Skin epidermis (tissue), 12 donors: ENCODE measurements around the gene VSTM5.
"Not testable (repeated sequence)": the region's sequence is repeated elsewhere in the genome, so short reads cannot be mapped to it uniquely, and the experiment has no call there.

Source experiments
- H3K27ac ChIP-seq, 21 experiments: fragments of 200-600 bp; sonication (generic) in 11 of 21; one replicate each; pipeline ENCODE4 v1.5.0; 2020; ENCODE audit warnings: mild to moderate bottlenecking in 3 of 21, inconsistent platforms in 2 of 21, moderate library complexity in 2 of 21
- H3K4me3 ChIP-seq, 7 experiments: fragments of 200-600 bp; sonication (generic) in 2 of 7; one replicate each; pipeline ENCODE4 v1.5.0; 2020; ENCODE audit warnings: inconsistent platforms in 2 of 7, mild to moderate bottlenecking in 2 of 7, moderate library complexity in 1 of 7

VSTM5 gene, protein sequence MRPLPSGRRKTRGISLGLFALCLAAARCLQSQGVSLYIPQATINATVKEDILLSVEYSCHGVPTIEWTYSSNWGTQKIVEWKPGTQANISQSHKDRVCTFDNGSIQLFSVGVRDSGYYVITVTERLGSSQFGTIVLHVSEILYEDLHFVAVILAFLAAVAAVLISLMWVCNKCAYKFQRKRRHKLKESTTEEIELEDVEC

DNA sequence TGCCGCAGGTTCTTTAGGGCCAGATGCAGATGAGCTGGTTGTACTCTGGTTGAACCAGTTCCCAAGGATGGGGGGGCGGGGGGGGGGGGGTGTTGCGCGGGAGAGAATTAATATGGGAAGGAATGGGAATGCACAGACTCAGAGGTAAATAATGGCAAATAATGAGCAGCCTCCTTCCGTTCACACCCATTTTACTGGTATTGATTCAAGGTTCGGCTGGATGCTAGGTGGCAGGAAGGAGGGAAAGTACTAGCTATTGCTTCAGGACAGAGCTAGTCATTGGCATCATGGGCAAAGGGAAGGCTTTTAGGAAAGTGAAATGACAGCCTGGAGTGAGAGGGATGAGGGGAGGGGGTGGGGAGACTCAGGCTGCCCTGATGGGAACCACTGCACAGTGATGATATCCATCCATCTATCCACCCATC is at the start of gene VSTM5:
Gene VSTM5, minus strand, starts transcription at position 25 of the 425 bp plus-strand sequence. CDS start 116 bp downstream, outside the sequence.
- peak within 1 kb of the TSS in 14 of 21 experiments; percentile 1 to 77 (median 60) for H3K27ac ChIP-seq

DNA sequence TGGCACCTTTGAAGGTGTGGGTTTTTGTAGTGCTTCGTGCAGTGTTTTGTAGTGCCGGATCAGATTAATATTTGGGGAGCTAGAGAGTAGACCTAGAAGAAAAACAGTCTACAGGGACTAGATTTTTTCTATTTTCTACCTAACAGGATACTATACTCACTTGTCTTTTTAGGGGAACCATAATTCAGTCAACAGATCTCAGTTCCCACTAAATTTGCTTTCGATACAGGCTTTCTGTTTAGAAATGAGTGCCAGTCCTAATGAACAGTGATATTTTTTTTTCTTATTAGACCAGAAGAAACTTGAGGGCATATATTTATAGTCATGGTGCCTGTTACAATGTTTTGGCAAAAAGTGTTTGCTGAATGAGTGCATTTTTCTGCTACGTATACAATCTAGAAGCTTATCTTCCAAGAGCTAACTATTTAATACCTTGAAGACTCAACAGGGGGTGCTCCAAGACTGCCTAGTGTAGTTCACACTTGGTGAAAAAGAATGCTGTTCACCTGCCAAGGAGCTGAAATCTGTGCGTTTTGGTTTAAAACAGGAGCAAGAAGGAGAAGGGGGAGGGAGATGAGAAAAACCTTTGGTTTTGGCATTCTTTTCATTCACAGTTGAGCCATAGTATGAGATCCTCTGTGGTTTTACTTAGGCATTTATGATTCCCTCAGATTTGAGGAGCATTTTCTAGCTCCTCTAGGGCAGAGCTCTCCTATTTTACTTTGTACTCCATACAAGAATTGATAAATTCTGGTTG is 44.9 kb upstream of the VSTM5 start:
- Histone ChIP-seq H3K27ac (no peak overlapping the region), H3K4me3 (no peak overlapping the region)

More for the DNA sequence above, at the start of gene VSTM5:
- H3K4me3 ChIP-seq, result peak within 1 kb of the TSS; percentile 29 to 52 (median 44)

DNA sequence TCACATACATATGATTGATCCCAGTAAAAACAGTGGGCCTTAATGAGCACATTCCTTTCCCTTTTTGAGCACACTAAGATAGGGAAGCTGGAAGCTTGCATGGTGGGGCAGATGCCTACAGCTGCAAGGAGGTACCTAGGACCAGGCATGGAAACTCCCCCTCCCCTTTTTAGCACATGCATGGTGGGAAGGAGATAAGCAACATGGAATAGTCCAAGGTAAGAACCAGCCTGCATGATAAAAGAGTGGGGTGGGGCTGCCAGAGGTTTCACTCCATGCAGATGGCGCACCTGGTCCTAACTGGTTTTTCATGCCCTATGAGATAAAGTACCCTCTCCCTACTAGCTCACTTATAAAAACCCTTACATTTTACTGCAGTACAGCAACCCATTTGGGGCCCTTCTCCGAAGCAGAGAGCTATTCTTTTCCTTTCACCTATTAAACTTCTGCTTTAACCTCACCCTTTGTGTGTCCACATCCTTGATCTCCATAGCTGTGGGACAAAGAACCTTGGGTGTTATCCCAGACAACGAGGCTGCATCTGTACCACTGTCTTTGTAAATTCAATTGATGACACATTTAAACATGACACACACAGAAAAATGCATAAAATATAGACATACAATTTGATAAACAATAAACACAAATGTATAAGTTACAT is 40.1 kb upstream of the VSTM5 start:
- H3K4me3 ChIP-seq, result no peak overlapping the region

GRCh38 chr11:93887111-93887510 is 36.7 kb upstream of the VSTM5 start:
- H3K4me3 ChIP-seq, result no peak overlapping the region
- no peak overlapping the region for H3K27ac ChIP-seq

More for the DNA sequence above, 40.1 kb upstream of the VSTM5 start:
- no peak overlapping the region for H3K27ac ChIP-seq

- not testable (repeated sequence) for H3K4me3 ChIP-seq, H3K27ac ChIP-seq
Measured at GRCh38 chr11:93879114-93879513, 28.7 kb upstream of the VSTM5 start.

DNA sequence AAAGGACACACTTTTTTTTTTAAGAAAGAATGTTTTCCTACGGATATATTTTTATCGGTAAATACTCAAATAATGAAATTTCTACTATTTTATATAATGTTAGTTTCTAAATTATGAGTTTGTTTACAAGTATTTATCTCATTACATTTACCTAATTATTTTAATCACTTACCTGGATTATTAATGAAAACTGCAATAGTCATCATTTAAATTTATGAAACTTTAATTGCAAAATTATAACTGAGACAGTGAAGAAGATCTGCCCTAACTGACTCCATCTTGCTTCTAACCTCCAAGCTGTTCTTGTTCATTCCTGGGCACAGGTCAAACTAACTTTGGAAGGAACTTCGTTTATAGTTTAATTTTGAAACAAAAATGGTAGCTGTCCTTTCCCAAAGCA is 25.2 kb upstream of the VSTM5 start:
- H3K4me3 ChIP-seq, result no peak overlapping the region
- H3K27ac ChIP-seq, result no peak overlapping the region

DNA sequence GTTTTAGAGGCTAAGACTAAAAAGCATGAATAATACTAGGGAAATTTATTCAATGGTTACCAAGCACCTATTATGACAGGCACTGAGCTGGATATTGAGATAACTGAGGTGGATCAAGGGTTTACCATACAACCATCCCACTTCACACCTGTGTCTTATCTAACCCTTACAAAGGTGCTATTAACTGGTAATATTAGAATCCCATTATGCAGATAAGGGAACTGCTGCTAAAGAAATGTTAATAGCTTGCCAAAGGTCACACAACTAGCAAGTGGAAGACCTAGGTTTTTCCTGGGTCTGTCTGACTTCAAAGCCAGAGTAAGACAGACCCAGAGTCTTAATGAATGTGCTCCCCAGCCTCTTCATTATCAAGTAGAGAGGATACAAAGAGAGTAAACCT is 21.1 kb upstream of the VSTM5 start:
- no peak overlapping the region for H3K4me3 ChIP-seq
- no peak overlapping the region for H3K27ac ChIP-seq

- Histone ChIP-seq H3K4me3 (no peak overlapping the region), H3K27ac (no peak overlapping the region)
Measured at GRCh38 chr11:93870616-93871015, 20.2 kb upstream of the VSTM5 start.

- Histone ChIP-seq H3K27ac (no peak overlapping the region), H3K4me3 (no peak overlapping the region)
Measured at GRCh38 chr11:93869830-93870229, 19.4 kb upstream of the VSTM5 start.

DNA sequence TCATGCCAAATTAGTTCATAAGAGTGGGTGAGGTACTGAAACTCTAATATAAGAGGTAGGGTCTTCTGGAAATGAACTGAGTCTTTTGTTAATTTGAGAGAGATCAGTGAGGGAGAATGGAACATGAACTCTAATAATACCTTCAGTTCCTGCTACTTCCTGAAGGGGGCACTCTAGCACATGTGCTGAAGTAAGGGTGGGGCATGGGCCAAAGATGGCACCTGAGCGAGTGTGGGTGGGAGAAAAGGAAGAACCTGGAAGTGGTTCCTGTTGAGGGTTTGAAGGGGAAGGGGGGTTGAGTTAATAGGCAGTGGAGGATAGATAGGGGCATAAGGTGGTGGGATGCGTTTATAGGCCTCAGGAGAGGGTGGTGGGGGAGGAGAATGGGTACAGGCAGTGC is 18.0 kb upstream of the VSTM5 start:
- not testable (repeated sequence) for H3K4me3 ChIP-seq, H3K27ac ChIP-seq

- no peak overlapping the region for H3K4me3 ChIP-seq
- H3K27ac ChIP-seq, result no peak overlapping the region
Measured at GRCh38 chr11:93861808-93862207, 11.4 kb upstream of the VSTM5 start.

DNA sequence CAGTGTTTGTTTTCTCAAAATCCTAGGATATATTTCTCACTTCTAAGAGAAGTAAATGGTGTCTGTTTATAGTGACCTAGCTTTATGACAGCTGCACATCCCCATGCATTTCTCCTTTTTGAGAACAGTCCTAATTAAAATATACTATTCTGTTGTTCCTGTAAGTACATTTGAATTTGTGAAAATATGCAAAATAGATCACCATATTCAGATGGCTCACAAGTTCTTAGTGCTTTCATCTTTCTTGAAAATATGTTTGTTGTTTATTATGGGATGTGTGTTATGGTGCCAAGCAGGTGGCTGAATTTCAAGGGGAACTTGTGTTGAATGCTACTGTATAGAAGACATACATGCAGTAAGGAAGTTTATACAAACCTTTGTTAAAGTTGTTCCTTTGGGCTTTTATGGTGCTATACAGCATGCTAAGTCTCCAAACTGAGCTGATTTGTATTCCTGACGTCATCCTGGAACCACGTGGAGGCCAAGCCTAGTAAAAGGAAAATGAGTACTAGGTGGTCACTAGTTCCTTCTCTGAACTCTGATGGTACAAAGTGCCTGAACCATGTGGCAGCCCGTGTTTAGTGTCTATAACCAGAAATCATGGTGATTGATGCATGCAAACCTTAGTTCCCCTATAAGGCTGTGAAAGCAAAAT is 7.8 kb upstream of the VSTM5 start:
- H3K27ac ChIP-seq, result peak overlapping the region in 1 of 21 experiments; percentile 4
- H3K4me3 ChIP-seq, result no peak overlapping the region

- peak overlapping the region in 1 of 21 experiments; percentile 4 for H3K27ac ChIP-seq
Measured at GRCh38 chr11:93857413-93858120, 7.1 kb upstream of the VSTM5 start.

DNA sequence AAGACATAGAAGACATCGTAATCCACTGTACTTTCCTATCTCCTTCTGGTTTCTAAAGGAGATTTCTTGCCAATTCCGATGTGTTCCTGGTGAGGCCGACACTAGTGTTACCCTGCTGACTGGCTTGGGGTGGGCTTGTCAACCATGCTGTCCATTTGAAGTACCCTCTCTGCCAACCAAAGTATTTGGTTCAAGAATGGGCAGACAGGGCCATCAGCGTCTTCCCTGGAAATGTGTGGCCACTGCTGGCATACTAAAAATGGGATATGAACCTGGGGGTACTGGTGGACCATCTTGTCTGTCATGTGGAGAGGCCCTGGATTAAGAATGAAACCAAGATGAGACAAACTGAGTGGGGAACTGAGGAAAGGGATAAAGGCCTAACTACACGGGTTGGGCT is 1.8 kb upstream of the VSTM5 start:
- H3K27ac ChIP-seq, result no peak overlapping the region

More at GRCh38 chr11:93857413-93858120, 7.1 kb upstream of the VSTM5 start:
- H3K4me3 ChIP-seq, result no peak overlapping the region

DNA sequence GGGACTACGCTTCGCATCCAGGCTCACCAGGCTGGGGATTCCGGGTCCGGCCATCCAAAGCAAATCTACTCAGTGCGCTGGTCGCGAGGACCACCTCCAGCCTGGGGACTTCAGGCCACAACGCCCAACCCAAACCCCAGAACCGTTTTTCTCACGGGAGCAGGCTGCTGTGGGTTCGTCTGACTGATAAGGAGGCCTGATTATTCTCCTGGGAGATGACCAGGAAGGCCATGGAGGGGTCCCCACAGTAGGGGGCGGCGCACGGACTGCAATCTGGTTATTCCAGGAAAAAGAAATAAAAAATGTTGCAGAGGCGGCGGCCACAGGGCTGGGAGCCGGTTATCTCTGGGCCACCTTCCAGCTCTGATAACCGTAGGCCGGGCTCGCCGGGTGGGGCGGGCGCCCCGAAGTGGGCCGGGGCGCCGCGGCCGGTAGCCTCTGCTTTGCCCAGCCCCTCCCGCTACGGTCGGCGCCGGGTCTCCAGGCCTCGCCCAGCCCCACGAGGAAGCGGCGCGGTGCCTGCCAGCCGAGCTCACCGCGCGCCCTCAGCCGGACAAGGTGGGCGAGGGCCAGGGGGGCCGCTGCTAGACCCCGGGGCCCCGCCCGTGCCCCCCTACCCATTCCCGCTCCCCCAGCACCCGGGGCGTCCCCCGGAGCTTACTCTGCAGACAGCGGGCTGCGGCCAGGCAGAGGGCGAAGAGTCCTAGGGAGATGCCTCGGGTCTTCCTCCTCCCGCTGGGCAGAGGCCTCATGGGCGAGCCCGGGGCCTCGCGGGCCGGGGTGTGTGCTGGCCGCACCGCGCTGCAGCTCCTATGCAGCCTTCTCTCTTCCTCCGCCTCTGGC is 446 bp downstream of the VSTM5 start:
- peak overlapping the region; percentile 29 to 52 (median 44) for H3K4me3 ChIP-seq
- peak overlapping the region in 14 of 21 experiments; percentile 1 to 77 (median 60) for H3K27ac ChIP-seq

More for the DNA sequence above, 1.8 kb upstream of the VSTM5 start:
- H3K4me3 ChIP-seq, result no peak overlapping the region

DNA sequence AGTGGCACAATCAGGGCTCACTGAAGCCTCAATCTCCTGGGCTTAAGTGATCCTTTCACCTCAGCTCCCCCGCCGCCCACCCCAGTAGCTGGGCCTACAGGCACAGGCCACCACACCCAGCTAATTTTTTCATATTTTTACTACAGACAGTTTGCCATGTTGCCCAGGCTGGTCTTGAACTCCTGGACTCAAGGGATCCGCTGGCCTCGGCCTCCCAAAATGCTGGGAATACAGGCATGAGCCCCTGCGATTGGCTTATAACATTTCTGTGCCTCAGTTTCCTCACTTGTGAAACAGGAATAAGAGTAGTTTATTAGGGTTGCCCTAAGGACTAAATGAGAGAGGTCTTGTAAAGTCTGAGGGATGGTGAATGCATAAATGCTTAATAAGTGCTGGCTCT is 1.2 kb downstream of the VSTM5 start:
- Histone ChIP-seq H3K4me3 (no peak overlapping the region), H3K27ac (no peak overlapping the region)

- H3K27ac ChIP-seq, result no peak overlapping the region
- no peak overlapping the region for H3K4me3 ChIP-seq
Measured at GRCh38 chr11:93846411-93846810, 4.0 kb downstream of the VSTM5 start.

- H3K4me3 ChIP-seq, result no peak overlapping the region
- H3K27ac ChIP-seq, result peak overlapping the region in 1 of 21 experiments; percentile 1
Measured at GRCh38 chr11:93845181-93846092, 5.0 kb downstream of the VSTM5 start.
